ENCODE measurements around the gene UBR2. TPM values are rescaled to one million over a fixed set of nuclear protein-coding genes. Genes with fewer than 3 reads are reported as not detected.

UBR2 gene
- total RNA-seq, 2 donors from 2014 or later: 21.6 to 22.5 TPM

- Histone ChIP-seq H3K4me1 (ENCODE audit: control insufficient read depth, insufficient read depth, low read length) (no peaks in the 10 kb centered on the region), H3K27ac (ENCODE audit: low read depth, low read length) (no peak overlapping the region), H3K36me3 (ENCODE audit: control insufficient read depth, insufficient read depth, low read length) (no peaks in the 10 kb centered on the region), H3K9ac (ENCODE audit: extremely low read depth, low read length, poor library complexity, severe bottlenecking) (no peak overlapping the region), H3K4me3 (ENCODE audit: low read length) (no peak overlapping the region), H3K27me3 (ENCODE audit: control insufficient read depth, insufficient read depth, low read length, poor library complexity, severe bottlenecking) (no peaks in the 10 kb centered on the region), H3K9me3 (ENCODE audit: control insufficient read depth, low read length) (peaks cover 6% of the 10 kb centered on the region)
- TF ChIP-seq CTCF (conservative IDR thresholded peaks at IDR 0.05): no peak
- DNase-seq: no peak
- no peaks in the 10 kb centered on the region for H3K36me3 Mint-ChIP-seq (ENCODE audit: low read depth)
- no peaks in the 10 kb centered on the region for H3K4me1 Mint-ChIP-seq
- H3K27ac Mint-ChIP-seq: no peak overlapping the region
- H3K27me3 Mint-ChIP-seq (ENCODE audit: insufficient read depth): peaks cover 1% of the 10 kb centered on the region
- WGBS, 2 experiments (ENCODE audit: insufficient coverage in 1 of 2, insufficient read length in 1 of 2): 86 to 100% methylated on average over 2 to 6 of the region's 6 CpGs
- H3K9me3 Mint-ChIP-seq: peaks cover 5% of the 10 kb centered on the region
- H3K4me3 Mint-ChIP-seq: no peak overlapping the region
Measured at GRCh38 chr6:42520786-42521607, 42.8 kb upstream of the UBR2 start.

- no peak for TF ChIP-seq CTCF (conservative IDR thresholded peaks at IDR 0.05)
- Histone ChIP-seq H3K9ac (ENCODE audit: extremely low read depth, low read length, poor library complexity, severe bottlenecking) (no peak overlapping the region), H3K4me3 (ENCODE audit: low read length) (no peak overlapping the region), H3K4me1 (ENCODE audit: control insufficient read depth, insufficient read depth, low read length) (no peaks in the 10 kb centered on the region), H3K27ac (ENCODE audit: low read depth, low read length) (no peak overlapping the region), H3K9me3 (ENCODE audit: control insufficient read depth, low read length) (peaks cover 6% of the 10 kb centered on the region), H3K36me3 (ENCODE audit: control insufficient read depth, insufficient read depth, low read length) (no peaks in the 10 kb centered on the region), H3K27me3 (ENCODE audit: control insufficient read depth, insufficient read depth, low read length, poor library complexity, severe bottlenecking) (no peaks in the 10 kb centered on the region)
- 86 to 100% methylated on average over 1 to 2 of the region's 2 CpGs for WGBS, 2 experiments (ENCODE audit: insufficient coverage in 1 of 2, insufficient read length in 1 of 2)
- no peak overlapping the region for H3K27ac Mint-ChIP-seq
- no peaks in the 10 kb centered on the region for H3K36me3 Mint-ChIP-seq (ENCODE audit: low read depth)
- DNase-seq: no peak
- H3K4me3 Mint-ChIP-seq: no peak overlapping the region
- no peaks in the 10 kb centered on the region for H3K4me1 Mint-ChIP-seq
- peaks cover 5% of the 10 kb centered on the region for H3K9me3 Mint-ChIP-seq
- peaks cover 1% of the 10 kb centered on the region for H3K27me3 Mint-ChIP-seq (ENCODE audit: insufficient read depth)
Measured at GRCh38 chr6:42522036-42522435, 41.8 kb upstream of the UBR2 start.

- no peaks in the 10 kb centered on the region for H3K4me1 ChIP-seq (ENCODE audit: control insufficient read depth, insufficient read depth, low read length)
- no peak for DNase-seq
- H3K27me3 ChIP-seq (ENCODE audit: control insufficient read depth, insufficient read depth, low read length, poor library complexity, severe bottlenecking): no peaks in the 10 kb centered on the region
- no peak overlapping the region for H3K4me3 Mint-ChIP-seq
- peaks cover 5% of the 10 kb centered on the region for H3K9me3 Mint-ChIP-seq
- H3K27ac Mint-ChIP-seq: no peak overlapping the region
- TF ChIP-seq CTCF (conservative IDR thresholded peaks at IDR 0.05): no peak
- 87% methylated on average over 4 to 6 of the region's 8 CpGs for WGBS, 2 experiments (ENCODE audit: insufficient coverage in 1 of 2, insufficient read length in 1 of 2)
- no peak overlapping the region for H3K9ac ChIP-seq (ENCODE audit: extremely low read depth, low read length, poor library complexity, severe bottlenecking)
- no peaks in the 10 kb centered on the region for H3K36me3 Mint-ChIP-seq (ENCODE audit: low read depth)
- peaks cover 1% of the 10 kb centered on the region for H3K27me3 Mint-ChIP-seq (ENCODE audit: insufficient read depth)
- H3K4me1 Mint-ChIP-seq: no peaks in the 10 kb centered on the region
- no peak overlapping the region for H3K4me3 ChIP-seq (ENCODE audit: low read length)
- no peaks in the 10 kb centered on the region for H3K36me3 ChIP-seq (ENCODE audit: control insufficient read depth, insufficient read depth, low read length)
- no peak overlapping the region for H3K27ac ChIP-seq (ENCODE audit: low read depth, low read length)
- peaks cover 6% of the 10 kb centered on the region for H3K9me3 ChIP-seq (ENCODE audit: control insufficient read depth, low read length)
Measured at GRCh38 chr6:42522942-42523814, 40.7 kb upstream of the UBR2 start.

Measured in endodermal cell (in vitro differentiated cells).